HG03175 (cell line): ENCODE data around the gene PML.
A peak's percentile ranks its signal among the peaks of the same experiment; 100 is the strongest.

ENCODE experiments used
- ATAC-seq: cut with Tn5 transposase; IDR thresholded peaks from one replicate; pipeline ENCODE4 v1.9.1; 2021; ENCODE audit warnings: mild to moderate bottlenecking, moderate library complexity; ENCODE audit not compliant: unreplicated experiment

PML gene, protein sequence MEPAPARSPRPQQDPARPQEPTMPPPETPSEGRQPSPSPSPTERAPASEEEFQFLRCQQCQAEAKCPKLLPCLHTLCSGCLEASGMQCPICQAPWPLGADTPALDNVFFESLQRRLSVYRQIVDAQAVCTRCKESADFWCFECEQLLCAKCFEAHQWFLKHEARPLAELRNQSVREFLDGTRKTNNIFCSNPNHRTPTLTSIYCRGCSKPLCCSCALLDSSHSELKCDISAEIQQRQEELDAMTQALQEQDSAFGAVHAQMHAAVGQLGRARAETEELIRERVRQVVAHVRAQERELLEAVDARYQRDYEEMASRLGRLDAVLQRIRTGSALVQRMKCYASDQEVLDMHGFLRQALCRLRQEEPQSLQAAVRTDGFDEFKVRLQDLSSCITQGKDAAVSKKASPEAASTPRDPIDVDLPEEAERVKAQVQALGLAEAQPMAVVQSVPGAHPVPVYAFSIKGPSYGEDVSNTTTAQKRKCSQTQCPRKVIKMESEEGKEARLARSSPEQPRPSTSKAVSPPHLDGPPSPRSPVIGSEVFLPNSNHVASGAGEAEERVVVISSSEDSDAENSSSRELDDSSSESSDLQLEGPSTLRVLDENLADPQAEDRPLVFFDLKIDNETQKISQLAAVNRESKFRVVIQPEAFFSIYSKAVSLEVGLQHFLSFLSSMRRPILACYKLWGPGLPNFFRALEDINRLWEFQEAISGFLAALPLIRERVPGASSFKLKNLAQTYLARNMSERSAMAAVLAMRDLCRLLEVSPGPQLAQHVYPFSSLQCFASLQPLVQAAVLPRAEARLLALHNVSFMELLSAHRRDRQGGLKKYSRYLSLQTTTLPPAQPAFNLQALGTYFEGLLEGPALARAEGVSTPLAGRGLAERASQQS

DNA sequence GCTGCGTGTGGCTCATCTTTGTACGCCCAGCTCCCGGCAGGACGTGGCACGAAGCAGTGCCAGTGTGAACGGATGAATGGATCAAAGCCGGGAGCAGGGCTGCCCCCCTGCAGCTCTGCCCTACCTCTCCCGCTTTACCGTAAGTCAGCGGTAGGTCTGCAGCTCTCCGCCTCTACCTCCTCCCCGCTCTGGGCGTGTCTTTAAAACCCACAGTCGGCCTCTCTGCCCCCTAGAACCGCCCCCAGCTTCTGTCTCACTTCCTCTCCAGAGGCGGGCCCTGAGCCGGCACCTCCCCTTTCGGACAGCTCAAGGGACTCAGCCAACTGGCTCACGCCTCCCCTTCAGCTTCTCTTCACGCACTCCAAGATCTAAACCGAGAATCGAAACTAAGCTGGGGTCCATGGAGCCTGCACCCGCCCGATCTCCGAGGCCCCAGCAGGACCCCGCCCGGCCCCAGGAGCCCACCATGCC is at the start of gene PML:
TSS of gene PML (plus strand) at position 304 of the 471 bp plus-strand sequence. CDS start at position 401, 97 bp downstream.
- ATAC-seq = peak; percentile 78

DNA sequence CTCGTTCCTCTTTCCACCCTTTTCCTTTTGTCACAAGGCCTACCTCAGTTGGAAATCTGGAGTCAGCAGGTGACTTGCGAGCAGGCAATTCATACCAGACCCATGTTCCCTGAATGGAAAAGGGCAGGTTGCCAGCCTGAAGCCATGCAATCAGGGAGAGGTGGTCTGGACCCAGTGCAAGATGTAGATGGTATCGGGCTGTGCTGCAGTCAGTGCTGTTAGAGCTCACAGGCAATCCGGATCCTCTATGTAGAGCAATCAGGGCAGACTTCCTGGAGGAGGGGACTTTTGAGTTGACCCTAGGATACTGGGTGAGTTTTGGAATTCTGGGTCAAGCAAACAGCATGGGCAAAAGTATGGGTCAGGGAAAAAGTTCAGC is 49.4 kb upstream of the PML start:
- no peak for ATAC-seq

GRCh38 chr15:73946046-73946721 is 48.3 kb upstream of the PML start:
- no peak for ATAC-seq

- no peak for ATAC-seq
These were observed 47.6 kb upstream of the PML start for GRCh38 chr15:73946795-73947370.

GRCh38 chr15:73947651-73948050 is 46.9 kb upstream of the PML start:
- no peak for ATAC-seq

- ATAC-seq = no peak
These were observed 46.1 kb upstream of the PML start for GRCh38 chr15:73948396-73948795.

DNA sequence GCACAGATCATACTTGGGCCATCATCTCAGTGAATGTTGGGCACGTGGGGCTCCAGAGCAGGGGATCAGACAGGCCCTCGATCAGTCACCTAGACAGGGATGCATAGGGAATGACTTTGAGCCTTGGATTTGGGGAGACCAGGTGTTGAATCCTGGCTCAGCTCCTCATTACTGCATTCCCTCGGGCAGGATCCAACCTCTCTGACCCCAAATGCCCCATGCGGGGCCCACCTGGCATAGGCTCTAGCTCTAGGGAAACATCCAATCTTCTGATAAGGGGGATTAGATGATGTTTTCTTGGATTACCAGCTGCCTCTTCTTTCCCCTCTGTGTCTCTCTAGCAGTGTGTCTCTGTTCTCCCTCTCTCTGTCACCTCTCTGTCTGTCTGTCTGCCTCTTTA is 45.5 kb upstream of the PML start:
- ATAC-seq = no peak

DNA sequence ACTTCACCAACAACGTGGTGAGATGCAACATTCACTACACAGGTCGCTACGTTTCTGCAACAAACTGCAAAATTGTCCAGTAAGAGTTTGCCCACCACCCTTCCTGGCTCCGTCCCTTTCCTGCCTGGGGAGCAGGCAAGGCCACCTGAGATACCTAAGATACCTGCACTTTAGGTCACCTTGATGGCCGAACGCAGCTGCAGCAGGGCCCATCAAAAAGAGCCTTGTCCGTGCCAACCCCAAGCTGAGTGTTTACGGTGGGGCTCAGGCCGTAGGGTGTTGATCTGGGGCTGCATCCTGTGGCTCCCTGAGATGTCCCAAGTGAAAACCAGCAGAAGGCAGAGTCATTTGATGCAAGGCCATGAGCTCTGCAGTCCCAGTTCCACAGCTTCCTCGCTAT is 45.0 kb upstream of the PML start:
- ATAC-seq = no peak

GRCh38 chr15:73950479-73950830 is 44.1 kb upstream of the PML start:
- no peak for ATAC-seq

DNA sequence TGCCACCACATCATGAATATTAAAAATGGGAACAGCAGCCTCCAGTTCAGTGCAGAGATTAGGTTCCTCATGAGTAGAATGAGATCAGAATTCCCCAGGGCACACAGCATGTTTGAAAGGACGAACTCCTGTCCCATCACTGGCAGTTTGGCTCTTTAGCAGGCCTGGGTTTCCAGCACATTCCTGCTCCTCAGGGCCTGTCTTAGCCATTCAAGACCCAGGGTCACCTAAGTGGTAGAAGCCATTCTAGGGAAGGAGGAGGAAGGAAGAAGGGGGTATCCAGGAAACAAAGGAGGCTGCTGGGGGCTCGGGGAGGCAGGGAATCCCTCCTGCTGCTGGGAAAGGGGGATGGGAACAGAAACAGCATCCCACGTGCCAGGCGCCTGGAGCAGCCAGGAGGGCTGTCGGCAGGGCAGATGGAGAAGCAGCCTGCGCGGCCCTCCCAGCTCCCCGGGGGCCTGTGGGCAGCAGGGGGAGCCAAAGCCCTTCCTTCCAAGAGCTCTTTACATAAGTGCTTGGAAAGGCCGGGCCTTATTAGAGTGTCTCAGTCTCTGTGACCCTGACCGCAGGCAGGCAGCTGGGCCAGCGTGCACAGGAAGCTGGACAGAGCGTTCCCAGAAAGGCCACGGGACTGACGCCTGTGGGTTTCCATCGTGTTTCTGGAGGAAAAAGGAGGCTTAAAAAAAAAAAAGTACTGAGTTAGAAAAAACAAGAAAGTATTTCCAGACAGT is 43.5 kb upstream of the PML start:
- ATAC-seq = no peak

DNA sequence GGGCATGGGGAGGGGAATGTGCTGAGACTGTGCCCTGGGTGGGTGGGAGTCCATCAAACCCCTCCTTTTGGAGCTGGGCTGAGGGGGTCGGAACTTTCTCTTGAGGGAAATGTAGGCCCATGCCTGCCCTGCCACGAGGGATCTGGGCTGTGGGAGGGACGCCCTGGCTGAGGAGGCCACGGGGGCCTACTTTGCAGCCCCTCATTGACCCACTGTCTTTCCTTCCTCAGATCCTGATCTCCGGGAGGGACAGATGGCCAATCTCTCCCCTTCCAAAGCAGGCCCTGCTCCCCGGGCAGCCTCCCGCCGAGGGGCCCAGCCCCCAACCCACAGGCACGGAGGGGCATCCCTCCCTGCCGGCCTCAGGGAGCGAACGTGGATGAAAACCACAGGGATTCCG is 42.9 kb upstream of the PML start:
- ATAC-seq = no peak

DNA sequence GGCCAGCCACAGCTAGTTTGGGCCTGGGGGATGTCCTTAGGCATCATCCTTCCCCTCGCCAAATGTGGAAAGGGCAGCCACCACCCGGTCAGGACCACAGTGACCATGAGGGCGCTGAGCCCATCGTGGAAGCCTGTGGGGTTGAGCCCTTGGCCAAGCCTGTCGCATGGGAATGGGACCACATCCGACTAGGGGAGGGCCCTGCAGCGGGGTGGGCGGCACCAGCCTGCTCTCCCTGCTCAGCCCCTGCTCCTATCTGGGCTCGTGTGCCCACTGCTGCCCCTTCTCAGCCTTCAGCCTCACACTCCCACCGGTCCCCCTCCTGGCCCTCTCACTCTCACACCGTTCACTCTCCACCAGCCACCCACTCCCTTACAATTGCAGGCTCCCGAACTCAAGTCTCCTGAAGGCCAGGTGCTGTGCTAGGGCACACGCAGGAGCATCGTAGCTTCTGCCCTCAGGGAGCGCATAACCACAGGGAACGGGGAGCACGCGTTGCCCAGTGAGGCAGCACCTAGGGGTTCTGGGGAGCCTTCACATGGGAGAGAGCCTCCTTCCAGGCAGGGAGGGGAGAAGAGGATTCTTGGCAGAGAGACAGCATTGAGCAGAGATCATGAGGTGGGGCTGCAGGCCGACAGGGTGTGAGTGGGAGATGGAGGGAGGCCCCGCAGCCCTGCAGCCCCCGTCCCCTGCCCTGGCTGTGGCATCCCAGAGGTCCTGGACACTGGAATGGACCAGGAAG is 42.2 kb upstream of the PML start:
- ATAC-seq = no peak

- no peak for ATAC-seq
These were observed 41.4 kb upstream of the PML start for GRCh38 chr15:73952913-73953750.

DNA sequence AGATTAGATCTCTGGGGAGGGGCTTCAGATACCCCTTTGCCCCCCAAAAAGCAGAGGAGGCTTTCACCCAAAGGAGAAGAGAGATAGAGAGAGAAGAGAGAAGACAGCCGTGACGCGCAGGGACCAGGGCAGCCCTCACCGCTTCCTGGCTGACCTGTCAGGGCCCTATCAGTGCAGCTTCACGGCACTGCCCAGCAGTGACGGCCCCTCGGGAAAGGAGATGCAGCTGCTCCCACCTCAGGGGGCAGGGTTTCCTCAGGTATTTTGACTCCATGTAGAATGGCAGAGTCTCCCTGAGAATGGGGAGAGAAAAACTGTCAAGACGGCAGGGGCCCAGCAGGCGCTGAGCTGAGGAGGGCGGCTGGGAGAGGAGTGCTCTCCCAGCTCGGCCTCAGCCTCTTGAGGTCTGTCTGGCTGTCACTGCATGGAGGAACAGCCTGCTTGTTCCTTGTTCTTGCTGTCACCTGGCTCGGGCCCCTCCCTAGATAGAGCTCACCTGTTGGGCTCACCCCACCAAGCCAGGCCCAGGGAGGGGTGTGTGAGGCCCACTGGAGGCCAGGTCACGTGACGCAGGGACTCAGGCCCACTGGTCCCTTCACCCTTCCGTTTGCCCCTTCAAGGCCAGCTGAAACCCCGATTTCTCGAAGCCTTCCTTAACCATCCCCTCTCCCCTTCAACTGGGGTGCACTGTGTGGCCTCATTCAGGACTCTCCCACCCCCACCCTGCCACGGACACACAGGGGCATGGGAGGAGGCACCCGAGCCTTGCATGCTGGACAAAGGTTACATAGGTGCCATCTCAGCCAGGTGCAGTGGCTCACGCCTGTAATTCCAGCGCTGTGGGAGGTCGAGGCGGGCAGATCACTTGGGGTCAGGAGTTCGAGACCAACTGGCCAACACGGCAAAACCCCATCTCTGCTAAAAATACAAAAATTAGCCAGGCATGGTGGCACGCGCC is 40.0 kb upstream of the PML start:
- ATAC-seq = no peak

- no peak for ATAC-seq
These were observed 39.2 kb upstream of the PML start for GRCh38 chr15:73955326-73955725.

- ATAC-seq = no peak
These were observed 38.4 kb upstream of the PML start for GRCh38 chr15:73955861-73956742.

GRCh38 chr15:73956743-73957135 is 37.8 kb upstream of the PML start:
- no peak for ATAC-seq
